Stimulated activated CD8-positive, alpha-beta memory T cell treated with anti-CD3 and anti-CD28 coated beads, Interleukin-15, amount 100 ng/mL, for 24 hours (primary cell): ENCODE measurements around the gene PKLR.
A peak's percentile ranks its signal among the peaks of the same experiment; 100 is the strongest.

Source experiments
- DNase-seq: peaks from one replicate; pipeline ENCODE4 v3.0.0-alpha.2; 2020; ENCODE audit warnings: low read depth

The PKLR gene

GRCh38 chr1:155285063-155285462, 16.2 kb downstream of the PKLR start:
- no peak for DNase-seq

- no peak for DNase-seq
These were observed 16.8 kb downstream of the PKLR start for GRCh38 chr1:155284476-155284875.

- DNase-seq = no peak
These were observed 18.6 kb downstream of the PKLR start for GRCh38 chr1:155282488-155283091.

GRCh38 chr1:155279268-155279667, 22.0 kb downstream of the PKLR start:
- no peak for DNase-seq

GRCh38 chr1:155278689-155279160, 22.5 kb downstream of the PKLR start:
- DNase-seq = no peak

GRCh38 chr1:155277902-155278688, 23.1 kb downstream of the PKLR start:
- DNase-seq = peak; percentile 33

- peak; percentile 82 for DNase-seq
These were observed 24.0 kb downstream of the PKLR start, which contains the start of gene HCN3 for GRCh38 chr1:155277070-155277901. Gene HCN3, plus strand, starts transcription at chr1:155277463. Its CDS starts 128 bp downstream, at chr1:155277591.

GRCh38 chr1:155273343-155274245, 27.6 kb downstream of the PKLR start, which contains the start of gene CLK2:
Gene CLK2, minus strand, starts transcription at chr1:155273504. Its CDS starts 2,527 bp downstream, at chr1:155270977.
- peak; percentile 89 for DNase-seq

- no peak for DNase-seq
These were observed 28.5 kb downstream of the PKLR start for GRCh38 chr1:155272466-155273342.

GRCh38 chr1:155269381-155269780, 31.9 kb downstream of the PKLR start:
- DNase-seq = no peak

GRCh38 chr1:155268630-155269029, 32.6 kb downstream of the PKLR start:
- DNase-seq = no peak

GRCh38 chr1:155267373-155267772, 33.9 kb downstream of the PKLR start:
- DNase-seq = no peak

- DNase-seq = no peak
These were observed 34.7 kb downstream of the PKLR start for GRCh38 chr1:155266553-155266952.

GRCh38 chr1:155263067-155263466, 38.2 kb downstream of the PKLR start:
- DNase-seq = no peak

- peak; percentile 67 for DNase-seq
These were observed 39.2 kb downstream of the PKLR start, which contains the start of gene SCAMP3 for GRCh38 chr1:155261852-155262673. Gene SCAMP3, minus strand, starts transcription at chr1:155262360. Its CDS starts 209 bp downstream, at chr1:155262151.

- DNase-seq = no peak
These were observed 39.8 kb downstream of the PKLR start for GRCh38 chr1:155261493-155261851.

- DNase-seq = no peak
These were observed 41.0 kb downstream of the PKLR start for GRCh38 chr1:155260276-155260675.

GRCh38 chr1:155256058-155256852, 45.0 kb downstream of the PKLR start:
- no peak for DNase-seq
